HG03469 (cell line): ENCODE results near the gene MRPS5.
"Not testable (repeated sequence)": the region's sequence is repeated elsewhere in the genome, so short reads cannot be mapped to it uniquely, and the experiment has no call there.

Source experiments
- ATAC-seq: cut with Tn5 transposase; IDR thresholded peaks from one replicate; pipeline ENCODE4 v1.9.1; 2021; ENCODE audit warnings: mild to moderate bottlenecking, moderate library complexity, moderate number of reproducible peaks; ENCODE audit not compliant: unreplicated experiment

The MRPS5 gene

GRCh38 chr2:95121407-95122196 lies at the start of gene MRPS5:
MRPS5 (minus strand) TSS chr2:95121808; CDS start chr2:95121791, 17 bp downstream.
- peak; percentile 79 for ATAC-seq

GRCh38 chr2:95166065-95166763 lies 44.6 kb upstream of the MRPS5 start:
- ATAC-seq = no peak

GRCh38 chr2:95165371-95166064 lies 43.9 kb upstream of the MRPS5 start, which contains the start of gene ZNF2:
ZNF2 (plus strand) TSS chr2:95165809; CDS start chr2:95176227, 10,418 bp downstream.
- peak; percentile 91 for ATAC-seq

- ATAC-seq = no peak
Observed at GRCh38 chr2:95165030-95165370, 43.4 kb upstream of the MRPS5 start.

- ATAC-seq = peak; percentile 69
Observed at GRCh38 chr2:95159690-95160449, 38.3 kb upstream of the MRPS5 start, which contains the start of gene ZNF514. ZNF514 (minus strand) TSS chr2:95159848; CDS start chr2:95153253, 6,595 bp downstream.

GRCh38 chr2:95158891-95159619 lies 37.4 kb upstream of the MRPS5 start:
- ATAC-seq = peak; percentile 29

GRCh38 chr2:95158441-95158840 lies 36.8 kb upstream of the MRPS5 start:
- no peak for ATAC-seq

- ATAC-seq = no peak
Observed at GRCh38 chr2:95149397-95149984, 27.9 kb upstream of the MRPS5 start.

GRCh38 chr2:95143838-95144237 lies 22.2 kb upstream of the MRPS5 start:
- no peak for ATAC-seq

- no peak for ATAC-seq
Observed at GRCh38 chr2:95138702-95139101, 17.1 kb upstream of the MRPS5 start.

GRCh38 chr2:95122197-95122551 lies 566 bp upstream of the MRPS5 start:
- peak; percentile 2 for ATAC-seq

GRCh38 chr2:95121093-95121406 lies 558 bp downstream of the MRPS5 start:
- no peak for ATAC-seq

- ATAC-seq = peak; percentile 86
Observed at GRCh38 chr2:95115418-95115817, 6.2 kb downstream of the MRPS5 start.

GRCh38 chr2:95113464-95113863 lies 8.1 kb downstream of the MRPS5 start:
- no peak for ATAC-seq

- ATAC-seq = no peak
Observed at GRCh38 chr2:95110395-95110794, 11.2 kb downstream of the MRPS5 start.

- no peak for ATAC-seq
Observed at GRCh38 chr2:95109260-95109659, 12.3 kb downstream of the MRPS5 start.

- ATAC-seq = no peak
Observed at GRCh38 chr2:95106081-95106480, 15.5 kb downstream of the MRPS5 start.

GRCh38 chr2:95104606-95105005 lies 17.0 kb downstream of the MRPS5 start:
- no peak for ATAC-seq

GRCh38 chr2:95099910-95100309 lies 21.7 kb downstream of the MRPS5 start:
- no peak for ATAC-seq

- not testable (repeated sequence) for ATAC-seq
Observed at GRCh38 chr2:95098273-95098672, 23.3 kb downstream of the MRPS5 start.
